Heart left ventricle (tissue), 13 donors: ENCODE results near the gene AHRR.

Experiments used
- POLR2A ChIP-seq, 2 donors: fragments of 450-650 bp; IDR thresholded peaks; one replicate each; pipeline ENCODE4 v1.6.1; 2017; ENCODE audit warnings: antibody characterized with exemption in 2 of 2, mild to moderate bottlenecking in 2 of 2, moderate library complexity in 2 of 2
- TF ChIP-seq, protein P1 (sequence below), 12 donors: fragments of 200-600 bp; sonication (generic) in 4 of 12; IDR thresholded peaks; one replicate each; pipeline versions ENCODE4 v1.5.0 to v1.8.0; 2018 to 2022; ENCODE audit warnings: antibody characterized with exemption in 12 of 12, mild to moderate bottlenecking in 5 of 12
- donor health status: ischemic (EF 13 %, LVEDD 7.1; RV severe dilation, severe dysfunction).
- donor health status: DM: no; HTN: yes; CAD: no.
- donor health status: DM: no; HTN: no; CAD: no.
- donor health status: ischemic (EF 25% LVEDD 6.9; RV normal size, moderate dysfunction).
- donor health status: ischemic (EF 25% LVEDD 5.7; RV mildly dilated, moderate dysfunction).
- donor health status: ischemic (EF 35%, LVEDD 5.7; RV mildly dilated, moderate dysfunction).
- donor health status: nonischemic (EF 11% LVEDD 7.7; RV severe dilation, severe dysfunction).
- donor health status: DM: yes; HTN: yes; CAD: no.
- donor health status: PGD.
- donor health status: ischemic (EF 29% LVEDD 5.4; RV normal size, mild dysfunction).
- donor health status: nonischemic (EF 23%, LVEDD 6.1; RV moderate dilation, normal function).

- TF ChIP-seq, protein P1, sequence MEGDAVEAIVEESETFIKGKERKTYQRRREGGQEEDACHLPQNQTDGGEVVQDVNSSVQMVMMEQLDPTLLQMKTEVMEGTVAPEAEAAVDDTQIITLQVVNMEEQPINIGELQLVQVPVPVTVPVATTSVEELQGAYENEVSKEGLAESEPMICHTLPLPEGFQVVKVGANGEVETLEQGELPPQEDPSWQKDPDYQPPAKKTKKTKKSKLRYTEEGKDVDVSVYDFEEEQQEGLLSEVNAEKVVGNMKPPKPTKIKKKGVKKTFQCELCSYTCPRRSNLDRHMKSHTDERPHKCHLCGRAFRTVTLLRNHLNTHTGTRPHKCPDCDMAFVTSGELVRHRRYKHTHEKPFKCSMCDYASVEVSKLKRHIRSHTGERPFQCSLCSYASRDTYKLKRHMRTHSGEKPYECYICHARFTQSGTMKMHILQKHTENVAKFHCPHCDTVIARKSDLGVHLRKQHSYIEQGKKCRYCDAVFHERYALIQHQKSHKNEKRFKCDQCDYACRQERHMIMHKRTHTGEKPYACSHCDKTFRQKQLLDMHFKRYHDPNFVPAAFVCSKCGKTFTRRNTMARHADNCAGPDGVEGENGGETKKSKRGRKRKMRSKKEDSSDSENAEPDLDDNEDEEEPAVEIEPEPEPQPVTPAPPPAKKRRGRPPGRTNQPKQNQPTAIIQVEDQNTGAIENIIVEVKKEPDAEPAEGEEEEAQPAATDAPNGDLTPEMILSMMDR (IDR thresholded peaks at IDR 0.05), result no peak
- TF ChIP-seq POLR2A (IDR thresholded peaks at IDR 0.05), result no peak
Observed at GRCh38 chr5:441996-442334, 120.5 kb downstream of the AHRR start.
